HG03378 (cell line): ENCODE results near the gene RNASE7.
A peak's percentile ranks its signal among the peaks of the same experiment; 100 is the strongest.

Experiments
- ATAC-seq: cut with Tn5 transposase; IDR thresholded peaks from one replicate; pipeline ENCODE4 v1.9.1; 2021; ENCODE audit warnings: mild to moderate bottlenecking, moderate library complexity; ENCODE audit not compliant: unreplicated experiment

Gene RNASE7

DNA sequence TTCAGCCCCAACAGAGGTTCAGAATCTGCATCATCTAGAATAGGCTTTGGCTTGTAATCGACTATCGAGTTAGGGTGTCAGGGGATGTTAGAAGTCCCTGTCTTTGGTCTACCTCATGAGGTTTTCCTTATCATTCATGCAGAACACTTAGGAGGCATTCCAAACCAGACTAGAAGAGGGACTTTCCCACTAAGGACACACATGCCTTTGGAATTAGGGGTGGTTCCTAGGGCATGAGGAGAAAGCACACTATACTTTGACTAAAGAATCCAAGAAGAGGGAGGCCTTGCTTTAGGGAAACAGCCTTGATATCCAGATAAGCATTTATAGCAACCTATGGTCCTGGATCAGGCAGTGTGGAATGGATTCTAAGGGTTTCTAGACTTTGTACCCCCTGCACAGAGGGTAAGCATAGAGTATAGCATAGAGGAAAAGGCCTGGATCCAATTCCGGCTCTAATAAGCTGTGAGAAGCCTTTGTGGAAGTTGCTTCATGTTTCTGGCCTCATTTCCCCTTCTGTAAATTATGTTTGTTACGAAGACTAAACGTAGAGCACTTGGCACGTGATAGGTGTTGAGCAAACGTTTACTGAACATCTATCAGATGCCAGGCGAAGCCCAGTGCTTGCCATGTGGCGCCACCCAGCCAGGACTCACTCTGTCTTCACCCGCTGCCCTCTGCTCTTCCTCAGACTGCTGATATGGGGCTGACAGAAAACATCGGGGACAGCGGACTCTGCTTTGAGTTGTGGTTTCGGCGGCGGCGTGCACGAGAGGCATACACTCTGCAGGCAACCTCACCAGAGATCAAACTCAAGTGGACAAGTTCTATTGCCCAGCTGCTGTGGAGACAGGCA, 43.1 kb downstream of the RNASE7 start:
- no peak for ATAC-seq

DNA sequence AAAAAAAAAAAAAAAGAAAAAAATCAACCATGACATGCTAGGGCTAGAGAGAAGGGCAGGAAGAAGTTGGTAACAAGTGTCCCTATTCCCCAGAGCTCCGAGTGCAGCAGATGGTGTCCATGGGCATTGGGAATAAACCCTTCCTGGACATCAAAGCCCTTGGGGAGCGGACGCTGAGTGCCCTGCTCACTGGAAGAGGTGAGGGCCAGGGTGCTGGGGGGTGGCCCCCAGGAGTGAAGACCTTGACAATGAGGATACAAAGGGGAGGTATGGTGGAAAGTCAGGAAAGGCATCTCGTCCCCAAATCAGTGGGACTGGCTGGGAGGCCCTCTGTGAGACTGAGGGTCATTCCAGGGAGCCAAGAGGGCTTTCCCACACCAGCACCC, 44.7 kb downstream of the RNASE7 start:
- ATAC-seq = no peak

DNA sequence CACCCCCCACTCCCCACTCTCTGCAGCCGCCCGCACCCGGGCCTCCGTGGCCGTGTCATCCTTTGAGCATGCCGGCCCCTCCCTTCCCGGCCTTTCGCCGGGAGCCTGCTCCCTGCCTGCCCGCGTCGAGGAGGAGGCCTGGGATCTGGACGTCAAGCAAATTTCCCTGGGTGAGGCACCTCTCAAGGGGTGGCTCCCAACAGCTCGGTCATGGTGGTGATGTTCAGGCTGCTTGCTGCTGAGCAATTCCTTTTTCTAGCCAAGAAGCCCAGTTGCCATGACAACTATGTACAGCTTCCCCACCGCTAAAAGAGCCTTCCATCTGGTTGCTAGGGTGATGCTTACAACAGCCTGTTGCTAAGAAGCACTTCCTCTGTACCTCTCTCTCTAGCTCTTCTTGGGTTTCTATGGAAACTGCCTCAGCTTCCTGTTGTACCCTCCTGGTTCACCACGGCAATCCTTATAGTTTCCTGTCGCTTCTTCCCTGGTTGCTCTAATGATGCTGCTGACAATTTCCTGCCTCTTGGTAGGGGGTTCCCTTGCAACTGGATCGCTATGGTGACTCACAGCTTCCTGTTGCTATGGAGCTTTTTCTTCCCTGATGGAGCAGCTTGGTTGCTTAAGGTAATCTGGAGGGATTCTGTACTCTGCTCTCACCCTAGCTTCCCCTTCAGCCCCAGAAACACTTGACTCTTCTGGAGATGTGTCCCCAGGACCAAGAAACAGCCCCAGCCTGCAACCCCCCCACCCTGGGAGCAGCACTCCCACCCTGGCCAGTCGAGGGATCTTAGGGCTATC, 45.3 kb downstream of the RNASE7 start:
- peak; percentile 67 for ATAC-seq

DNA sequence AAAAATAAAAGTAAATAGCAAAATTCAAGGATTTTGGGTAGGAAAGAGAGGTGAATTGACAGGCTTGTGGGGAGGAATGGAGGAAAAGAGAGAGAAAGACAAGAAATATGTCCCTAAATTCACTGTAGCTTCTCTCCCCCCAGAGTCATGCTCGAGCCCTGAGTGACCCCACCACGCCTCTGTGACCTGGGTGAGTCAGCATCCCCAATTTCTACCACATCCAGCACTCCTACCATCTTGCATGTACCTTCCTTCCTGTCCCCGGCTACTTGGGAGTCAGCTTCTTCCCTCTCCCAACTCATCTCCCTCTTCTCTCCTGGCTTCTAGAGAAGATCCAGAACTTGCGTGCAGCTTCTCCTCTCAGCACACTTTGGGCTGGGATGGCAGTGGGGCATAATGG, 46.5 kb downstream of the RNASE7 start:
- ATAC-seq = no peak

DNA sequence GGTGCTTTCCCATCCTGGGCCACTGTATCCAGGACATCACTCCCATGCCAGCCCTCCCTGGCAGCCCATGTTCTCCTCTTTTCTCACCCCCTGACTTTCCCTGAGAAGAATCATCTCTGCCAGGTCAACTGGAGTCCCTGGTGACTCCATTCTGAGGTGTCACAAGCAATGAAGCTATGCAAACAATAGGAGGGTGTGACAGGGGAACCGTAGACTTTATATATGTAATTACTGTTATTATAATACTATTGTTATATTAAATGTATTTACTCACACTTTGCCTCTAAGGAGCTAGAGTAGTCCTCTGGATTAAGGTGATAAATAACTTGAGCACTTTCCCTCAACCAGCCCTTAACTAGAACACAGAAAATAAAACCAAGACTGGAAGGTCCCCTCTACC, 47.1 kb downstream of the RNASE7 start:
- ATAC-seq = no peak

DNA sequence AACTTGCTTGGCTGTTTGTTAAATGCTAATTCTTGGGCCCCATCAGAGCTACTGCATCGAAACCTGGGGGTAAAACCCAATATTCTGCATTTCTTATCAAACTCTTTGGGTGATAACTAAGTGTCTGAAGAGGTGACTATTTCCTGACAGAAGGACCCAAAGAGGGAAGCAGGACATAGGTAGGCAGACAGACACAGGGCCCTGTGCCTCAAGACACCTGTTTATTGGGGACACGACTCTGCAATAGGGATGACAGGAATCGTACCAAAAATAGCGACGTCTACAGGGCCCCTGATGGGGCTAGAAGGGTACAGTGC, 47.7 kb downstream of the RNASE7 start:
- no peak for ATAC-seq

DNA sequence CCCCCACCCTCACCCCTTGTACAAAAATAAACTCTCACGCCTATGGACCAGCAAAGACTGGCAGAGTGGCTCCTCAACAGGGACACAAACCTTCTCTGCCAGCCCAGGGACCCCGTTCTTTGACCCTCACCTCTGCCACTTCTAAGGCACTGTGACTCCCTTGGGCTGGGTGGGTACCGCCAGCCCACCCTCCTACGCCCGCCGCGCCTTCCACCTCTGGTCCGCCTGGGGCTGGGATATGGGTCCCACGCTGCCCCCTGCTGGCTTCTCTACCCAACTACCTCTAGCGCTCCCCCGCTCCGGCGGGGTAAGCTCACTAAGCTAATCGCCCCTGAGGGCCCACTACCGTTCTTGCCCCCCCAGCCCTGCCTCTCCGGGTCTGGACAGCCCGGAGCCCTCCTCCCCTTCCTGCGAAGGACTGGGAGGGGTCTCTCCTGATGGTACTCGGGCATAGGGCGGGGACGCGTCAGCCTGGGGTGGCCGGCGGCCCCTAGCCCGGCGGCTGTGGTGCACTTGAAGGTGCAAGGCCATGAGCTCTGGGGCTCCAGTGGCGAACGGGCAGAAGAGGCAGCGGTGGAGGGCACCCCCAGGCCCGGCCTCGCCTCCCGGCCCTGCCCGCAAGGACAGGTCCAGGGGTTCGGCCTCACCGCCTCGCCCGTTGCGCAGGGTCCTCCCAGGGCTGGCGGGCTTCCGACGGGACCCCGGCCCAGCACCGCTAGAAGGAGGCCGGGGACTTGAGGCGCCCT, 48.2 kb downstream of the RNASE7 start:
- ATAC-seq = no peak

DNA sequence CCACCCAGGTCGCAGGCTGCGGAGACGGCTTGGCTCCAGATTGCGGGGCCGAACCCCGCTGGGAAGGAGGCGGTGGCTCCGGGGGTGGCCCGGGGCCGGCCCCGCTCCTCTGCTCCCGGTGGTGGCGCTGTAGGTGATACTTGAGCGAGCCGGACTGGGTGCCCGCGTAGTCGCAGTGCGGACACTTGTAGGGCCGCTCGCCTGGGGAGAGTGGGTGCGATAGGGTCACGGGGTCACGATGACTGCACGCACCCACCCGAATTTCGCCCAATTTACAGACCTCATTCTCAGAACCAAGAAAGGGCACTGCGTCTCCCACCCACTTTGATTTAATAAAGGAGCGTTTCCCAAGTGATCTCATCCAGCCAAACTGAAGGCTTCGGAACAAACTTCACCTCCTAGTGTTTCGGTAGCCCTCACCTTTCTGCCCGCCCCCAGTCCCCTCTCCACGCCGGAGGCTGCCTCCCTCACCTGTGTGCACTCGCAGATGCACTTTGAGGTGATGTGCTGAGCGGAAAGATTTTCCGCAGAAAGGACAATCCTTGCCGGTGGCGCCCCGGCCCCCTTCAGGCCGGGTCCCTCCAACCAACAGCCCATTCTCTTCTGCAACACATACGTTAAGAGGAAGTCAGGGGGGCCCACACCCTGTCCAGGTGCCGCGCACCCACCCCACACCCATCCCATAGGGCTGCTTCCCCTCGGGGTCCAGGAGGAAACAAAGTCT, 48.9 kb downstream of the RNASE7 start:
- ATAC-seq = no peak

DNA sequence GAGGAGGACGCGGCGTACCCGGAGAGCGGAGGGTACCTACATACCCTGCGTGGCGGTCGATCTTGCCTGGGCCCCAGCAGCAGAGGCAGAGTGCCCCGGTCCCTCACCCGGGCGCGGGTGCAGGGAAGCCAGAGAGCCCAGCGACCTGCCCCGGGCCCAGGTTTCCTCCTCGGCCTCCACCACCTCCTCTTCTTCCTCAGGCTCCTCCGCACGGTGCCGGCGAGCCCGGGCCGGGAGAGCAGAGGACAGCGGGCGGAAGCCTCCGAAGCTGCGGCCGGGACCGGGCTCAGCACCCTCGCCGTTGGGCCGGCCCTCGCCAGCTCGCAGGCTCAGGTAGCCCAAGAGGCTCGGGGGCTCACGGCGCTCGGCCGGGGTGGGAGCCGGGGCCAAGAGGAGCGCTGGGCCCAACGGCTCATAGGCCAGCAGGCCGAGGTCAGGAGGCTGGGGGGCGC, 49.7 kb downstream of the RNASE7 start:
- no peak for ATAC-seq

DNA sequence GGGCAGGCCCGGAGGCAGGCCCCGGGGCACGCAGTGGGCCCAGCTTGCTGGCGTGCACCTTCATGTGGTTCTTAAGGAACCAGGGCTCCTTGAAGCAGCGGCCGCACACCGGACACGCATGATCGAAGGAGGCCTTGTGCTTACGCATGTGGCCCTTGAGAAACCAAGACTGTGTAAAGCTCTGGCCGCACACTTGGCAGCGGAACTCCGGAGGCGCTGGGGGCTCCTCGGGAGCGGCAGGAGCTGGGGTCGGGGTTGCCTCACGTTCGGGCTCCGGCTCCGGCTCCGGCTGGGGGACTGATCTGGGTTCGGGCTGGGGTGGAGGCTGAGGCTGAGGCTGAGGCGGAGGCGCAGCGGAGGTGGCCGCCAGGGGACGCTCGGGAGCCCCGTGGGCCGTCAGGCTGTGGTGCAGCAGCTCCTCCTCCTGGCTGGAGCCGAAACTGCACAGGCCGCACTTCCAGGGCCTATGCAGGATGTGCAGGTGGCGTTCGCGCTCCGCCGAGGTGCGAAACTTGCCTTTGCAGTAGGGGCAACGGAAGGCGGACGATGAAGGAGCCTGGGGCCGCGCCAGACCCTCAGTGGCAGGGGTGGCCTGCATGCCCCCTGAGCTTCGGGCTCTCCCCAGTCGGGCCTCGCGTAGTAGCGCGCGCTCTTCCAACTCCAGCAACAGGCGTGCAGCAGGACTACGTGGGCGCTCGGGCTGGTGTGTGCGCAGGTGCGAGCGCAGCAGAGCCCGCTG, 50.3 kb downstream of the RNASE7 start:
- ATAC-seq = peak; percentile 53

DNA sequence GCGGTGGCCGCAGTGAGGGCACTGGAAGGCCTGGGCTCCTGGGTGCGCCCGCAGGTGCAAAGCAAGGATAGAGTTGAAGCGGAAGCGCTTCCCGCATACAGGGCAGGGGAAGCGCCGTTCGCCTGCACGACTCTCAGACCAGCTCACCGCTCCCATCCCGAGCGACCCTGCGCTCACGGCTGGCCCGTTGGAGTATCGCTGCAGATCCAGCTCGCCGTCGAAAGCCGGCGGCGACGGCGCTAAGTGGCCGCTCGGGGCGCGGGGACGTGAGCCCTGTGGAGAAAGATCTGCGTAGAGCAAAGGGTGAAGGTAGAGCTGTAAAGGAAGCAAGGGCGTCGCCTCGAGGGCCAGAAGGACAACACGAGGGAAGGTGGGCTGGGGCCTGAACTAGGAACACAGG, 50.9 kb downstream of the RNASE7 start:
- ATAC-seq = no peak
